PC-9 (cell line): Measurements from ENCODE around the gene PRR14. TPM values are rescaled to one million over a fixed set of nuclear protein-coding genes. Genes with fewer than 3 reads are reported as not detected.
A peak's percentile ranks its signal among the peaks of the same experiment; 100 is the strongest.

Source experiments
- BruUV-seq: library from RNA; stranded (reverse); fragments of 400-500 nt; replicated peaks from 2 replicates; lab custom pipeline; 2021; lab: Mats Ljungman, UMichigan
- CTCF ChIA-PET: fragments of 300-600 bp; sonication (Branson Sonifier 250); formaldehyde crosslinking; loops from one replicate; lab custom pipeline; 2022; ENCODE audit warnings: antibody characterized with exemption; lab: Charles Lee
- POLR2A ChIA-PET: fragments of 300-600 bp; sonication (Branson Sonifier 250); formaldehyde crosslinking; loops from one replicate; lab custom pipeline; 2022; ENCODE audit warnings: antibody characterized with exemption; ENCODE audit not compliant: unreplicated experiment; lab: Charles Lee
- DNase-seq, 2 experiments: peaks; one replicate each; pipeline versions ENCODE4 v3.0.0 to v3.0.0-alpha.2; 2015 to 2022; ENCODE audit warnings: mixed read lengths in 1 of 2
- H2AFZ ChIP-seq: fragments of 200-600 bp; sonication (generic); 2 replicates; pipeline ENCODE4 v1.8.1; 2017; ENCODE audit warnings: antibody characterized with exemption
- H3F3A ChIP-seq: fragments of 200-600 bp; sonication (generic); 2 replicates; pipeline ENCODE4 v1.8.1; 2017; ENCODE audit warnings: antibody characterized with exemption, mild to moderate bottlenecking, low read depth; ENCODE audit not compliant: insufficient read depth
- H3K27ac ChIP-seq: fragments of 200-600 bp; sonication (generic); 2 replicates; pipeline ENCODE4 v1.6.1; 2016; ENCODE audit warnings: mixed run types
- H3K27me3 ChIP-seq: fragments of 200-600 bp; sonication (generic); 2 replicates; pipeline ENCODE4 v1.6.1; 2016; ENCODE audit warnings: low read depth, mixed run types; ENCODE audit not compliant: insufficient read depth
- H3K36me3 ChIP-seq: fragments of 200-600 bp; sonication (generic); 2 replicates; pipeline ENCODE4 v1.6.1; 2016; ENCODE audit warnings: low read depth, mixed run types
- H3K4me1 ChIP-seq: fragments of 200-600 bp; sonication (generic); replicated peaks from 2 replicates; pipeline ENCODE4 v1.6.1; 2016; ENCODE audit warnings: mixed run types; ENCODE audit not compliant: insufficient read depth
- H3K4me2 ChIP-seq: fragments of 200-600 bp; sonication (generic); 2 replicates; pipeline ENCODE4 v1.6.1; 2017; ENCODE audit warnings: mixed run types
- H3K4me3 ChIP-seq: fragments of 200-600 bp; sonication (generic); 2 replicates; pipeline ENCODE4 v1.6.1; 2016; ENCODE audit warnings: mixed run types
- H3K79me2 ChIP-seq: fragments of 200-600 bp; sonication (generic); 2 replicates; pipeline ENCODE4 v1.6.1; 2017; ENCODE audit warnings: low read depth, mixed run types
- H3K9me2 ChIP-seq: fragments of 200-600 bp; sonication (generic); 2 replicates; pipeline ENCODE4 v1.8.1; 2017; ENCODE audit warnings: mild to moderate bottlenecking; ENCODE audit not compliant: insufficient read depth
- H3K9me3 ChIP-seq: fragments of 200-600 bp; sonication (generic); 2 replicates; pipeline ENCODE4 v1.8.1; 2016; ENCODE audit warnings: low read depth; ENCODE audit not compliant: insufficient read depth
- H4K20me1 ChIP-seq: fragments of 200-600 bp; sonication (generic); 2 replicates; pipeline ENCODE4 v1.8.1; 2017; ENCODE audit not compliant: insufficient read depth
- CTCF ChIP-seq: fragments of 200-600 bp; sonication (generic); conservative IDR thresholded peaks from 2 replicates; pipeline ENCODE4 v1.6.1; 2017; ENCODE audit warnings: mixed run types, antibody characterized with exemption, mild to moderate bottlenecking, moderate library complexity
- EZH2 ChIP-seq: fragments of 200-600 bp; sonication (generic); IDR thresholded peaks from 2 replicates; pipeline ENCODE4 v1.8.0; 2017; ENCODE audit warnings: antibody characterized with exemption, low read depth
- intact Hi-C: fragments of 100-400 bp; cut with micrococcal nuclease; formaldehyde crosslinking; loops from one replicate; pipeline ENCODE4 v1.10.0; 2022; ENCODE audit not compliant: unreplicated experiment
- total RNA-seq: library from RNA; stranded (reverse); gene quantifications from 2 replicates; pipeline ENCODE4 v1.2.3, GENCODE V29; 2021

PRR14 gene
- total RNA-seq, 1 experiment from 2014 or later, result 67.3 TPM

- BruUV-seq, result no TSS peak
- H3K4me3 ChIP-seq, result no peak overlapping the region
- H4K20me1 ChIP-seq, result no peaks in the 10 kb centered on the region
- 0 out of 2 replicates have a peak, but pooled peaks cover 6% of the 10 kb centered on the region for H3K36me3 ChIP-seq
- no peak overlapping the region for H2AFZ ChIP-seq
- H3K27me3 ChIP-seq, result no peaks in the 10 kb centered on the region
- intact Hi-C loops, result no loop called here
- H3K4me1 ChIP-seq, result peaks cover 5% of the 10 kb centered on the region; the same call in 1 of the 2 replicates
- H3K9me3 ChIP-seq, result no peaks in the 10 kb centered on the region
- TF ChIP-seq CTCF (no peak), EZH2 (no peak)
- no peak overlapping the region for H3K27ac ChIP-seq
- peaks cover 7% of the 10 kb centered on the region; the same call in 1 of the 2 replicates for H3K79me2 ChIP-seq
- H3K4me2 ChIP-seq, result no peak overlapping the region
- H3K9me2 ChIP-seq, result no peaks in the 10 kb centered on the region
- ChIA-PET CTCF (no interaction called here), POLR2A (no interaction called here)
- no peak for DNase-seq
- H3F3A ChIP-seq, result peaks cover 22% of the 10 kb centered on the region; the same call in 1 of the 2 replicates
Measured at GRCh38 chr16:30605158-30605557, 45.6 kb upstream of the PRR14 start.

GRCh38 chr16:30606004-30606403 is 44.8 kb upstream of the PRR14 start:
- 0 out of 2 replicates have a peak, but pooled peaks cover 6% of the 10 kb centered on the region for H3K36me3 ChIP-seq
- no peaks in the 10 kb centered on the region for H3K9me3 ChIP-seq
- no TSS peak for BruUV-seq
- ChIA-PET CTCF (interaction anchor here (0.6 kb wide), 2 partner anchors 193 to 198 kb away, joined by 3 read pairs; partner anchors contain the start of gene ZNF771), POLR2A (interaction anchor here (0.6 kb wide), 1 partner anchor 552 kb away, joined by 3 read pairs; no protein-coding TSS in a partner anchor)
- no peaks in the 10 kb centered on the region for H3K27me3 ChIP-seq
- intact Hi-C loops, result no loop called here
- peaks cover 20% of the 10 kb centered on the region; the same call in 1 of the 2 replicates for H3F3A ChIP-seq
- H3K4me3 ChIP-seq, result no peak overlapping the region
- no peak overlapping the region for H2AFZ ChIP-seq
- H3K4me2 ChIP-seq, result no peak overlapping the region
- TF ChIP-seq EZH2 (no peak), CTCF (no peak)
- no peaks in the 10 kb centered on the region for H3K9me2 ChIP-seq
- H3K4me1 ChIP-seq, result peaks cover 5% of the 10 kb centered on the region; the same call in 1 of the 2 replicates
- no peak for DNase-seq
- no peaks in the 10 kb centered on the region for H4K20me1 ChIP-seq
- H3K79me2 ChIP-seq, result peaks cover 7% of the 10 kb centered on the region; the same call in 1 of the 2 replicates
- H3K27ac ChIP-seq, result no peak overlapping the region

- Histone ChIP-seq H4K20me1 (no peaks in the 10 kb centered on the region), H3K9me3 (no peaks in the 10 kb centered on the region), H2AFZ (peak overlapping the region; percentile 99), H3K9me2 (no peaks in the 10 kb centered on the region), H3K4me2 (peak overlapping the region; percentile 92), H3F3A (peaks cover 7% of the 10 kb centered on the region; the same call in 1 of the 2 replicates), H3K27ac (peak overlapping the region; percentile 49), H3K27me3 (no peaks in the 10 kb centered on the region), H3K79me2 (peaks cover 7% of the 10 kb centered on the region; the same call in 1 of the 2 replicates), H3K4me3 (peak overlapping the region; percentile 89), H3K4me1 (peaks cover 5% of the 10 kb centered on the region; the same call in 1 of the 2 replicates), H3K36me3 (0 out of 2 replicates have a peak, but pooled peaks cover 6% of the 10 kb centered on the region)
- CTCF ChIA-PET, result interaction anchor here (0.7 to 1.6 kb wide), 2 partner anchors 11 to 201 kb away, joined by 6 to 8 read pairs; no protein-coding TSS in a partner anchor
- BruUV-seq, result TSS peak; percentile 41
- POLR2A ChIA-PET, result interaction anchor here (0.6 to 0.7 kb wide), 4 partner anchors 10 to 904 kb away, joined by 4 to 9 read pairs (median 8); no protein-coding TSS in a partner anchor
- TF ChIP-seq CTCF, result no peak
- no peak for TF ChIP-seq EZH2
- DNase-seq, result peak in 1 of 2 experiments; percentile 62
- intact Hi-C loops, result no loop called here
Measured at GRCh38 chr16:30609002-30609925, 41.5 kb upstream of the PRR14 start.
